Measurements from ENCODE around the gene ZNF205. TPM values are rescaled to one million over a fixed set of nuclear protein-coding genes. Genes with fewer than 3 reads are reported as not detected.

Gene ZNF205
- total RNA-seq, 4 donors from 2014 or later, result 7.1 to 16.1 (median 9.7) TPM

GRCh38 chr16:3092501-3092941 is 19.9 kb upstream of the ZNF205 start:
- DNase-seq (ENCODE audit: low spot score), result no peak
- no peak for TF ChIP-seq CTCF (IDR thresholded peaks at IDR 0.05)
- no peak for ATAC-seq (ENCODE audit: low FRiP score)

GRCh38 chr16:3094289-3095027 is 17.9 kb upstream of the ZNF205 start:
- no peak for ATAC-seq (ENCODE audit: low FRiP score)
- no peak for TF ChIP-seq CTCF (IDR thresholded peaks at IDR 0.05)
- no peak for DNase-seq (ENCODE audit: low spot score)

- no peak for TF ChIP-seq CTCF (IDR thresholded peaks at IDR 0.05)
- DNase-seq (ENCODE audit: low spot score) (no peak), ATAC-seq (ENCODE audit: low FRiP score) (no peak)
Observed at GRCh38 chr16:3095869-3096268, 16.5 kb upstream of the ZNF205 start.

GRCh38 chr16:3096362-3096761 is 16.0 kb upstream of the ZNF205 start:
- no peak for ATAC-seq (ENCODE audit: low FRiP score)
- DNase-seq (ENCODE audit: low spot score), result no peak
- no peak for TF ChIP-seq CTCF (IDR thresholded peaks at IDR 0.05)

- ATAC-seq (ENCODE audit: low FRiP score), result no peak
- no peak for TF ChIP-seq CTCF (IDR thresholded peaks at IDR 0.05)
- no peak for DNase-seq (ENCODE audit: low spot score)
Observed at GRCh38 chr16:3097266-3097665, 15.1 kb upstream of the ZNF205 start.

- DNase-seq (ENCODE audit: low spot score) (no peak), ATAC-seq (ENCODE audit: low FRiP score) (no peak)
- no peak for TF ChIP-seq CTCF (IDR thresholded peaks at IDR 0.05)
Observed at GRCh38 chr16:3098459-3099394, 13.7 kb upstream of the ZNF205 start, which contains the start of gene ZSCAN10. Gene ZSCAN10 (minus strand): TSS chr16:3099294. CDS start chr16:3092937, 6,357 bp downstream.

All from omental fat pad (tissue), 4 donors.